Large intestine (tissue), 3 donors: Measurements from ENCODE around the gene RNPEP. TPM values are rescaled to one million over a fixed set of nuclear protein-coding genes. Genes with fewer than 3 reads are reported as not detected.

ENCODE experiments used
- DNase-seq, 2 donors: peaks; one replicate each; pipeline versions ENCODE4 v3.0.0 to v3.0.0-alpha.2; 2013
- H3K27ac ChIP-seq: one replicate; pipeline ENCODE4 v1.5.1; 2013; ENCODE audit warnings: low read length
- H3K27me3 ChIP-seq: 2 replicates; pipeline ENCODE4 v1.6.1; 2013; ENCODE audit warnings: low read length; ENCODE audit not compliant: control insufficient read depth, insufficient read depth
- H3K36me3 ChIP-seq: 2 replicates; pipeline ENCODE4 v1.6.1; 2013; ENCODE audit warnings: low read length; ENCODE audit not compliant: control insufficient read depth, insufficient read depth
- H3K4me1 ChIP-seq: one replicate; pipeline ENCODE4 v1.6.1; 2013; ENCODE audit warnings: low read length; ENCODE audit not compliant: control insufficient read depth, insufficient read depth
- H3K4me3 ChIP-seq: one replicate; pipeline ENCODE4 v1.5.1; 2013; ENCODE audit warnings: low read length
- H3K9me3 ChIP-seq: one replicate; pipeline ENCODE4 v1.6.1; 2013; ENCODE audit warnings: mild to moderate bottlenecking, low read depth, low read length, moderate library complexity; ENCODE audit not compliant: control insufficient read depth
- WGBS: methylation state at CpG from one replicate; pipeline ENCODE4 v1.1.5; 2013; ENCODE audit warnings: low lambda C conversion rate; ENCODE audit not compliant: insufficient coverage; 5-methylcytosine and 5-hydroxymethylcytosine counted together
- polyA plus RNA-seq: library from polyadenylated mRNA; unstranded; fragments of 120-200 nt; gene quantifications from one replicate; pipeline ENCODE4 v1.2.1, GENCODE V29; 2013

Gene RNPEP
- polyA plus RNA-seq, 1 donor: 55.9 TPM

DNA sequence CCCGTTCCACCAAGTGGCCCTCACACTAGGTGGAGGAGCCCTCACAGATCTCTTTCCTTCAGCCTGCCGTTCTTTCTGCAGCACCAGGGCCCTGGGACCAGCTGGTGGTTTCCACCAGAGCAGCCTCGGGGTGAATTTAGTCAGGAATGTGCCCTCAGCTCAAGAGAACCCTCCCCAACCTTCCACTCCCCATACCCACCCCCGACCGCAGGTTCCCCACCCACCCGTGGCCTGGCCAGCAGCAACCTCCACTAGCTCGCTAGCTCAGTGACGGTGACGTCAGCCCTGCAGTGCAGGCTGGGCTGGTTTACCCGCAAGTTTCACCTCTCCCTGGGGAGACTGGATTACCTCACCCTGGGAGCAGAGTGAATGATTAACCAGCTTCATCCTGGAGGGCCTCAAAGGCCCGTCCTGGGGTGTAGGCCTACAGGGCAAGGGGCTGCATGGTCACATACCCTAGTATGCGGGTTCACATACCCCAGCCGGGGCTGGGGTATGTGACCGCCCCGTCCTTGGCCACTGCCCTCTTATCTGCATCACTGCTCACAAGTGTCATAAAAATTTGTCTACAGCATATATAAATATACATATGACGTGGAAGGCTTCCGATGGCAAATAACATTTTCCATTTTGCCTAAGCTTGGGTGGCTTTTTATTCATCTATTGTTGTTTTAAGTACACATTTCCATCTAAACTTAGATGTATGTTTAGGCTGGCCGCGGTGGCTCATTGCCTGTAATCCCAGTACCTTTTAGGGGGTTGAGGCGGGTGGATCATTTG, 52.4 kb downstream of the RNPEP start:
- Histone ChIP-seq H3K4me3 (peak overlapping the region; percentile 7), H3K27me3 (no peaks in the 10 kb centered on the region), H3K4me1 (peaks cover 30% of the 10 kb centered on the region), H3K36me3 (no peaks in the 10 kb centered on the region), H3K27ac (peak overlapping the region; percentile 95), H3K9me3 (no peaks in the 10 kb centered on the region)
- peak; percentile 98 to 99 for DNase-seq
- no CpG with 5 or more reads among the region's 20 CpGs for WGBS

- Histone ChIP-seq H3K27ac (peak overlapping the region; percentile 66), H3K36me3 (no peaks in the 10 kb centered on the region), H3K27me3 (no peaks in the 10 kb centered on the region), H3K9me3 (no peaks in the 10 kb centered on the region), H3K4me1 (peaks cover 21% of the 10 kb centered on the region), H3K4me3 (no peak overlapping the region)
- 88% methylated on average over 3 of the region's 9 CpGs for WGBS
- peak in 1 of 2 donors; percentile 32 for DNase-seq
Measured at GRCh38 chr1:202036595-202037387, 54.3 kb downstream of the RNPEP start.

DNA sequence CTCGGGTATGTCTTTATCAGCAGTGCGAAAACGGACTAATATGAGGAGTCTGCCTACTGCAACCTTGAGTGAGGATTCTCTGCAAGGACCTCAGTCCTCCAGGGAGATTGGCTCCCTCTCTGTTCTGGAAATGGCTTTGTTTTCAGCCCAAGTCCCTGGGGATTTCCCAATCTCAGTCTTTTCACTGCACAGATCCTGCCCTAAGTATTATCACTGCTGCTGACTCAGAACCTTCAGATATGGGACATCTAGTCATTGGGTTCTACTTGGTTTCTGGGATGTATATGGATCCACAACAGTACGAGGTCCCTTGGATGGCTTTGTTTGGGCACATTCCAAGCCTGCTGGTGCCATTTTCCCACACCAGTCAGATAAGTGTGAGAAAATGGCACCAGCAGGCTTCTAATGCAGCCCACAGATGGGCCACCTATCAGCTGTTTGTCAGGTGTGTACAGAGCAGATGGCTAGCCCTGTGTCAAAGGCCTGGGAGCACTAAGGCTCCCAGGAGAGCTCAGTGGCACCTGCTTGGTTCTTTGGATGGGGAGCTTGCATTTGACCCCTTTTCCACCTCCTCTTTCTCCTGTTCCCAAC, 55.4 kb downstream of the RNPEP start:
- H3K27me3 ChIP-seq: no peaks in the 10 kb centered on the region
- no peaks in the 10 kb centered on the region for H3K9me3 ChIP-seq
- H3K4me1 ChIP-seq: peaks cover 30% of the 10 kb centered on the region
- WGBS: no CpG with 5 or more reads among the region's 4 CpGs
- no peaks in the 10 kb centered on the region for H3K36me3 ChIP-seq
- DNase-seq: peak in 1 of 2 donors; percentile 65
- H3K27ac ChIP-seq: peak overlapping the region; percentile 66
- H3K4me3 ChIP-seq: no peak overlapping the region

- no CpG with 5 or more reads among the region's 2 CpGs for WGBS
- H3K4me3 ChIP-seq: no peak overlapping the region
Measured at GRCh38 chr1:202038688-202039346, 56.4 kb downstream of the RNPEP start.

GRCh38 chr1:202045705-202046104, 63.3 kb downstream of the RNPEP start:
- WGBS: no CpG with 5 or more reads among the region's 2 CpGs
- H3K27me3 ChIP-seq: no peaks in the 10 kb centered on the region
- H3K4me1 ChIP-seq: peaks cover 64% of the 10 kb centered on the region
- no peak overlapping the region for H3K4me3 ChIP-seq
- no peaks in the 10 kb centered on the region for H3K36me3 ChIP-seq
- peak in 1 of 2 donors; percentile 72 for DNase-seq
- peak overlapping the region; percentile 81 for H3K27ac ChIP-seq
- H3K9me3 ChIP-seq: no peaks in the 10 kb centered on the region

More at GRCh38 chr1:202038688-202039346, 56.4 kb downstream of the RNPEP start:
- H3K27me3 ChIP-seq: no peaks in the 10 kb centered on the region
- H3K36me3 ChIP-seq: no peaks in the 10 kb centered on the region
- no peak for DNase-seq
- H3K9me3 ChIP-seq: no peaks in the 10 kb centered on the region
- no peak overlapping the region for H3K27ac ChIP-seq
- peaks cover 31% of the 10 kb centered on the region for H3K4me1 ChIP-seq

DNA sequence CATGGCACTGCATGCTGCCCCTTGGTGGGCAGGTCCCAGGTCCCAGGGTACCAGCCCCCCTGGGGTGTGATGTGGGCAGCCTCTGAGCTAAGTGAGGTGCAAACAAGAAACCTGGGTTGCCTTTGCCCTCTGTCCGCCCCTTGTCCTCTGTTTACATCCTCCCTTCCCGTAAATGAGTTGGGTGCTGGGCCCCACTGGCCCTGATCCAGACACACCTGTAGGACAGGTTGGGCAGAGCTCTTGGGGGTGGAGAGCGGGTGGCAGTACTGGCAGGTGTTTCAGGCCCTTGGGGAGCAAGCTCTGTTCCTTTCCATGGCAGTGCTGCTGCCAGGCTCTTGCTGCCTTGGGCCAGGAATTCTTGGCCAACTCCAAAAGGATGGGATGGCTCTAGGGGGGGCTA, 63.8 kb downstream of the RNPEP start:
- Histone ChIP-seq H3K27ac (peak overlapping the region; percentile 81), H3K36me3 (no peaks in the 10 kb centered on the region), H3K4me1 (peaks cover 64% of the 10 kb centered on the region), H3K27me3 (no peaks in the 10 kb centered on the region), H3K9me3 (no peaks in the 10 kb centered on the region), H3K4me3 (no peak overlapping the region)
- no CpG with 5 or more reads among the region's 3 CpGs for WGBS
- peak; percentile 87 to 96 for DNase-seq

GRCh38 chr1:202046748-202047708, 64.6 kb downstream of the RNPEP start:
- H3K27ac ChIP-seq: peak overlapping the region; percentile 81
- 80% methylated on average over 1 of the region's 5 CpGs for WGBS
- peaks cover 62% of the 10 kb centered on the region for H3K4me1 ChIP-seq
- peak in 1 of 2 donors; percentile 62 for DNase-seq
- no peaks in the 10 kb centered on the region for H3K36me3 ChIP-seq
- no peaks in the 10 kb centered on the region for H3K27me3 ChIP-seq
- no peaks in the 10 kb centered on the region for H3K9me3 ChIP-seq
- H3K4me3 ChIP-seq: no peak overlapping the region

DNA sequence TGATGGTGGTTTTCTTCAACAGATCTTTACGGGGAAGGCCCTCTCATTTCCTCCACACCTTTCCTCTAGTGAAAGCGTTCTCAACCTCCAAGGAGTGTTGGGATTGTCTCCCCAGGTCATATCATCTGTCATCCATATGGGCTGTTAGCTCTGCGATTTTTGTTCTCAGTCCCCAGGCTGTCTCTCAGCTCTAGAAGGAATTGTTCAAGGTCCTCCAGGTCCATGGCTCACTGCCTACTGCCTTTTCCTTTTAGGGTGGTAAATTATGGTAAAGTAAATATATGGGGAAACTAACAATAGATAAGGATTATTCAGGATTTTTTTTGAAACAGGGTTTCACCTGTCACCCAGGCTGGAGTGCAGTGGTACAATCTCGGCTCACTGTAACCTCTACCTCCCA, 65.5 kb downstream of the RNPEP start:
- DNase-seq: peak in 1 of 2 donors; percentile 84
- no peaks in the 10 kb centered on the region for H3K36me3 ChIP-seq
- no peaks in the 10 kb centered on the region for H3K27me3 ChIP-seq
- H3K4me1 ChIP-seq: peaks cover 53% of the 10 kb centered on the region
- H3K27ac ChIP-seq: peak overlapping the region; percentile 81
- no peak overlapping the region for H3K4me3 ChIP-seq
- WGBS: no CpG with 5 or more reads among the region's 4 CpGs
- no peaks in the 10 kb centered on the region for H3K9me3 ChIP-seq

- peak overlapping the region; percentile 81 for H3K27ac ChIP-seq
- no CpG with 5 or more reads among the region's 5 CpGs for WGBS
- H3K4me1 ChIP-seq: peaks cover 48% of the 10 kb centered on the region
- H3K4me3 ChIP-seq: no peak overlapping the region
- DNase-seq: peak in 1 of 2 donors; percentile 34
- H3K9me3 ChIP-seq: no peaks in the 10 kb centered on the region
- no peaks in the 10 kb centered on the region for H3K36me3 ChIP-seq
- H3K27me3 ChIP-seq: no peaks in the 10 kb centered on the region
Measured at GRCh38 chr1:202049129-202049528, 66.7 kb downstream of the RNPEP start.
